Upper lobe of left lung (tissue), 4 donors: ENCODE results near the gene H6PD.

Experiments used
- CTCF ChIP-seq, 6 experiments: fragments of 450-650 bp in 4 of 6; fragments of 200-600 bp in 2 of 6; sonication (generic) in 2 of 6; IDR thresholded peaks; one replicate each; pipeline ENCODE4 v1.5.1; 2016 to 2019; ENCODE audit warnings: antibody characterized with exemption in 6 of 6
- EP300 ChIP-seq, 4 donors: sonication (generic); formaldehyde crosslinking; IDR thresholded peaks; one replicate each; pipeline ENCODE4 v1.5.1; 2017; ENCODE audit warnings: antibody characterized with exemption in 4 of 4, control low read depth in 2 of 4
- POLR2A ChIP-seq, 4 donors: fragments of 450-650 bp; IDR thresholded peaks; one replicate each; pipeline ENCODE4 v1.5.1; 2016 to 2017; ENCODE audit warnings: antibody characterized with exemption in 4 of 4, mild to moderate bottlenecking in 2 of 4
- POLR2AphosphoS5 ChIP-seq, 2 donors: sonication (generic); formaldehyde crosslinking; IDR thresholded peaks; one replicate each; pipeline ENCODE4 v1.5.1; 2017; ENCODE audit warnings: antibody characterized with exemption in 2 of 2

- peak in 1 of 4 donors; percentile 40 for TF ChIP-seq EP300 (IDR thresholded peaks at IDR 0.05)
- no peak for TF ChIP-seq CTCF (IDR thresholded peaks at IDR 0.05)
- TF ChIP-seq POLR2AphosphoS5 (IDR thresholded peaks at IDR 0.05): no peak
- TF ChIP-seq POLR2A (IDR thresholded peaks at IDR 0.05): no peak
These were observed 62.3 kb downstream of the H6PD start for GRCh38 chr1:9296850-9297249.
